Activated naive CD8-positive, alpha-beta T cell treated with anti-CD3 and anti-CD28 coated beads for 36 hours (primary cell): ENCODE data around the gene ODAD3. TPM values are rescaled to one million over a fixed set of nuclear protein-coding genes. Genes with fewer than 3 reads are reported as not detected.
"Not testable (repeated sequence)": the region's sequence is repeated elsewhere in the genome, so short reads cannot be mapped to it uniquely, and the experiment has no call there.

Experiments
- DNase-seq: peaks from one replicate; pipeline ENCODE4 v3.0.0; 2021
- H3K27ac Mint-ChIP-seq: one replicate; pipeline ENCODE4 v1.8.0; 2022; ENCODE audit warnings: mild to moderate bottlenecking, moderate library complexity, mixed read lengths
- H3K27me3 Mint-ChIP-seq: one replicate; pipeline ENCODE4 v1.8.0; 2022; ENCODE audit warnings: mild to moderate bottlenecking, mixed read lengths
- H3K36me3 Mint-ChIP-seq: one replicate; pipeline ENCODE4 v1.8.0; 2021; ENCODE audit warnings: mild to moderate bottlenecking, mixed read lengths
- H3K4me1 Mint-ChIP-seq: one replicate; pipeline ENCODE4 v1.8.0; 2021; ENCODE audit warnings: mixed read lengths
- H3K4me3 Mint-ChIP-seq: one replicate; pipeline ENCODE4 v1.8.0; 2022; ENCODE audit warnings: mild to moderate bottlenecking, moderate library complexity, mixed read lengths
- H3K9me3 Mint-ChIP-seq: one replicate; pipeline ENCODE4 v1.8.0; 2022; ENCODE audit warnings: mixed read lengths
- total RNA-seq, 2 experiments: library from RNA; stranded (reverse); gene quantifications; one replicate each; pipeline ENCODE4 v1.2.3, GENCODE V29; 2021

ODAD3 gene
- total RNA-seq, 2 experiments from 2014 or later: 0.27 to 0.32 TPM

GRCh38 chr19:11468266-11468845, 33.4 kb upstream of the ODAD3 start:
- not testable (repeated sequence) for H3K27ac Mint-ChIP-seq, H3K4me3 Mint-ChIP-seq, H3K4me1 Mint-ChIP-seq, H3K9me3 Mint-ChIP-seq, H3K36me3 Mint-ChIP-seq, DNase-seq
- peaks cover 12% of the 10 kb centered on the region for H3K27me3 Mint-ChIP-seq

GRCh38 chr19:11465600-11465999, 30.7 kb upstream of the ODAD3 start:
- Mint-ChIP-seq H3K27me3 (peaks cover 6% of the 10 kb centered on the region), H3K27ac (no peak overlapping the region), H3K9me3 (no peaks in the 10 kb centered on the region), H3K4me1 (no peaks in the 10 kb centered on the region), H3K36me3 (no peaks in the 10 kb centered on the region), H3K4me3 (no peak overlapping the region)
- no peak for DNase-seq

- H3K36me3 Mint-ChIP-seq: no peaks in the 10 kb centered on the region
- no peaks in the 10 kb centered on the region for H3K9me3 Mint-ChIP-seq
- H3K27ac Mint-ChIP-seq: no peak overlapping the region
- peaks cover 14% of the 10 kb centered on the region for H3K27me3 Mint-ChIP-seq
- H3K4me3 Mint-ChIP-seq: no peak overlapping the region
- no peaks in the 10 kb centered on the region for H3K4me1 Mint-ChIP-seq
- DNase-seq: no peak
Observed at GRCh38 chr19:11464333-11465265, 29.7 kb upstream of the ODAD3 start.

GRCh38 chr19:11463391-11463790, 28.5 kb upstream of the ODAD3 start:
- peaks cover 16% of the 10 kb centered on the region for H3K27me3 Mint-ChIP-seq
- no peak overlapping the region for H3K27ac Mint-ChIP-seq
- H3K4me3 Mint-ChIP-seq: no peak overlapping the region
- H3K36me3 Mint-ChIP-seq: no peaks in the 10 kb centered on the region
- H3K4me1 Mint-ChIP-seq: no peaks in the 10 kb centered on the region
- no peak for DNase-seq
- H3K9me3 Mint-ChIP-seq: no peaks in the 10 kb centered on the region

GRCh38 chr19:11461453-11461852, 26.5 kb upstream of the ODAD3 start:
- Mint-ChIP-seq H3K9me3 (no peaks in the 10 kb centered on the region), H3K4me3 (no peak overlapping the region), H3K27me3 (peaks cover 21% of the 10 kb centered on the region), H3K27ac (no peak overlapping the region), H3K4me1 (no peaks in the 10 kb centered on the region), H3K36me3 (no peaks in the 10 kb centered on the region)
- DNase-seq: no peak

GRCh38 chr19:11460207-11460606, 25.3 kb upstream of the ODAD3 start:
- Mint-ChIP-seq H3K27ac (no peak overlapping the region), H3K4me3 (no peak overlapping the region), H3K9me3 (no peaks in the 10 kb centered on the region), H3K36me3 (no peaks in the 10 kb centered on the region), H3K27me3 (peaks cover 17% of the 10 kb centered on the region), H3K4me1 (no peaks in the 10 kb centered on the region)
- no peak for DNase-seq

- not testable (repeated sequence) for H3K36me3 Mint-ChIP-seq, H3K4me3 Mint-ChIP-seq
Observed at GRCh38 chr19:11458912-11459311, 24.0 kb upstream of the ODAD3 start.

GRCh38 chr19:11458236-11458900, 23.4 kb upstream of the ODAD3 start:
- Mint-ChIP-seq H3K4me1 (no peaks in the 10 kb centered on the region), H3K9me3 (no peaks in the 10 kb centered on the region), H3K36me3 (no peaks in the 10 kb centered on the region), H3K27ac (no peak overlapping the region), H3K27me3 (peaks cover 21% of the 10 kb centered on the region), H3K4me3 (no peak overlapping the region)
- DNase-seq: no peak

More at GRCh38 chr19:11458912-11459311, 24.0 kb upstream of the ODAD3 start:
- not testable (repeated sequence) for H3K4me1 Mint-ChIP-seq, DNase-seq, H3K27ac Mint-ChIP-seq, H3K9me3 Mint-ChIP-seq
- H3K27me3 Mint-ChIP-seq: peaks cover 20% of the 10 kb centered on the region

- peaks cover 23% of the 10 kb centered on the region for H3K27me3 Mint-ChIP-seq
- no peaks in the 10 kb centered on the region for H3K4me1 Mint-ChIP-seq
Observed at GRCh38 chr19:11457831-11458230, 22.9 kb upstream of the ODAD3 start.

GRCh38 chr19:11457115-11457514, 22.2 kb upstream of the ODAD3 start:
- no peaks in the 10 kb centered on the region for H3K4me1 Mint-ChIP-seq
- no peaks in the 10 kb centered on the region for H3K36me3 Mint-ChIP-seq
- H3K27ac Mint-ChIP-seq: no peak overlapping the region
- no peaks in the 10 kb centered on the region for H3K9me3 Mint-ChIP-seq
- peaks cover 23% of the 10 kb centered on the region for H3K27me3 Mint-ChIP-seq
- no peak overlapping the region for H3K4me3 Mint-ChIP-seq
- no peak for DNase-seq

More at GRCh38 chr19:11457831-11458230, 22.9 kb upstream of the ODAD3 start:
- H3K9me3 Mint-ChIP-seq: no peaks in the 10 kb centered on the region
- no peak overlapping the region for H3K27ac Mint-ChIP-seq
- no peak overlapping the region for H3K4me3 Mint-ChIP-seq
- H3K36me3 Mint-ChIP-seq: no peaks in the 10 kb centered on the region
- no peak for DNase-seq

GRCh38 chr19:11456659-11457058, 21.7 kb upstream of the ODAD3 start:
- no peaks in the 10 kb centered on the region for H3K36me3 Mint-ChIP-seq
- no peak overlapping the region for H3K27ac Mint-ChIP-seq
- peaks cover 23% of the 10 kb centered on the region for H3K27me3 Mint-ChIP-seq
- H3K4me3 Mint-ChIP-seq: no peak overlapping the region
- H3K9me3 Mint-ChIP-seq: no peaks in the 10 kb centered on the region
- H3K4me1 Mint-ChIP-seq: no peaks in the 10 kb centered on the region
- no peak for DNase-seq

- not testable (repeated sequence) for H3K9me3 Mint-ChIP-seq, H3K27ac Mint-ChIP-seq, H3K36me3 Mint-ChIP-seq, H3K4me1 Mint-ChIP-seq, DNase-seq, H3K4me3 Mint-ChIP-seq
- H3K27me3 Mint-ChIP-seq: peaks cover 18% of the 10 kb centered on the region
Observed at GRCh38 chr19:11455233-11455554, 20.3 kb upstream of the ODAD3 start.

GRCh38 chr19:11453468-11454341, 18.8 kb upstream of the ODAD3 start:
- DNase-seq: no peak
- H3K4me1 Mint-ChIP-seq: no peaks in the 10 kb centered on the region

GRCh38 chr19:11452620-11453310, 17.8 kb upstream of the ODAD3 start:
- no peak for DNase-seq
- Mint-ChIP-seq H3K4me1 (no peaks in the 10 kb centered on the region), H3K9me3 (no peaks in the 10 kb centered on the region), H3K27ac (no peak overlapping the region), H3K36me3 (peaks cover 2% of the 10 kb centered on the region), H3K4me3 (no peak overlapping the region), H3K27me3 (peaks cover 7% of the 10 kb centered on the region)

More at GRCh38 chr19:11453468-11454341, 18.8 kb upstream of the ODAD3 start:
- Mint-ChIP-seq H3K4me3 (no peak overlapping the region), H3K36me3 (peaks cover 2% of the 10 kb centered on the region), H3K9me3 (no peaks in the 10 kb centered on the region), H3K27me3 (peaks cover 14% of the 10 kb centered on the region), H3K27ac (no peak overlapping the region)
